GM12874 (cell line): Measurements from ENCODE around the gene TMEM45B.

ENCODE experiments used
- CTCF ChIP-seq: IDR thresholded peaks from 2 replicates; pipeline ENCODE4 v1.5.1; 2011; ENCODE audit warnings: low read depth, mild to moderate bottlenecking, control low read depth, low read length, moderate library complexity; ENCODE audit not compliant: insufficient read depth

Gene TMEM45B

GRCh38 chr11:129881570-129882170 is 66.0 kb downstream of the TMEM45B start:
- peak; percentile 62 for TF ChIP-seq CTCF

- TF ChIP-seq CTCF, result no peak
These were observed 68.9 kb downstream of the TMEM45B start for GRCh38 chr11:129884581-129884980.

DNA sequence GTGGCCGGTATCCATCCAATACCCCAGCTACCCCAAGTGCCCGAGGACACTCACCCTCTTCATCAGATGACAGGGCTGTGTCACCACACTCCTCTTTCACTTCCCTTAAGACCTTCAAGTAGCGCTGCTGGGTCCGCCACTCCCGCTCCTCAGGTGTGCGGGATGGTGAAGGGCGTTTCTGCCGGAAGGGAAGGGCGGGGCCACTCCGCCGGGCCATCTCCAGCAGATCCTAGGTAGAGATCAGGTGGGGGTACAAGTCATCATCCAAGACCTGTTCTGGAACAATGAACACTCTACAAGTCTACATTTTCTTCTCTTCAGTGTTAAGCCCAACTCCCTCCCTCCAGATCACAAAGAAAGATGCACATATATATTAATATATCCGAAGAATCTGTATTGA is 69.7 kb downstream of the TMEM45B start:
- no peak for TF ChIP-seq CTCF

DNA sequence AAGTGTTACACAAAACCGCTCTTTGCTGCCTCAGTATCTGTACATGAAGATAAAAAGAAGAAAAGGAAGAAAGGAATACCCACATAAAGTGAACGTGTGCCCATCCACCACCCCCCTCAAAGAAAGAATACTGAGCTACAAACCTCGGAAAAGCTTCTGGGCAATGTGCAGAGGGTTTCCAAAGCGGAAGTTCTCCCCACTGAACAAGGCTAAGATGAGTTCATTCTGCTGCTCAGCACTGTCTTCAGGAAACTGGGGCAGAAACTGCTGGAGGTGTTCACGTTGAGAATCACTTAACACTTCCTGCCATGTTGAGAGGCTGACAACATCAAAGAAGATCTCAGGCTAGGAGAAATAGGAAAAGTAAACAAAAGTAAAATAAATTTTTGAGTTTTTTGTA is 72.8 kb downstream of the TMEM45B start:
- TF ChIP-seq CTCF, result no peak

- no peak for TF ChIP-seq CTCF
These were observed 78.9 kb downstream of the TMEM45B start for GRCh38 chr11:129894278-129895125.

GRCh38 chr11:129895126-129896041 is 79.7 kb downstream of the TMEM45B start, which contains the start of gene NFRKB:
Gene NFRKB, minus strand, starts transcription at chr11:129895578. Its CDS starts 2,729 bp downstream, at chr11:129892849.
- TF ChIP-seq CTCF, result no peak

GRCh38 chr11:129896062-129896461 is 80.4 kb downstream of the TMEM45B start:
- TF ChIP-seq CTCF, result no peak
